Measurements from ENCODE around the gene TMEM132C.

Gene TMEM132C

GRCh38 chr12:128339631-128340030 is 72.7 kb downstream of the TMEM132C start:
- no peak for DNase-seq

DNA sequence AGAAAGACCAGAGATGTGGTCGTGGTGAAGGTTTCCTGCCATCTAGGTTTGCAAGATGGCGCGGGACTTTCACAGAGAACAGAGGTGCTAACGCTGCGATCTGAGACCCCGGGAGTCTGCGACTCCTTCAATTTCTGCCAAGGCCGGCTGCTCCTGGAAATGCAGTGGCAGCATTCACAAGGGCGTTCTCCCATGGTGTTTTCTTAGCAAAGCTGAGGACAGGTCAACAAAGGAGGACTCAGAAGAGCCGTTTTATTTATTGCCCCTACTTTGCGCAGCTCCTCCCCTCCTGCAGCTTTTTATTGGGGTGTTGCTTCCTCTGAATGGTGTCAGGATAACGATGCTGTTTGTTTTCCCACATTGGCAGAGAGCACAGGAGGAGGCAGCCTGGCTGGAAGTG is 86.3 kb downstream of the TMEM132C start:
- DNase-seq, result no peak

- DNase-seq, result no peak
Measured at GRCh38 chr12:128356547-128356946, 89.6 kb downstream of the TMEM132C start.

GRCh38 chr12:128361400-128361995 is 94.5 kb downstream of the TMEM132C start:
- DNase-seq, result no peak

DNA sequence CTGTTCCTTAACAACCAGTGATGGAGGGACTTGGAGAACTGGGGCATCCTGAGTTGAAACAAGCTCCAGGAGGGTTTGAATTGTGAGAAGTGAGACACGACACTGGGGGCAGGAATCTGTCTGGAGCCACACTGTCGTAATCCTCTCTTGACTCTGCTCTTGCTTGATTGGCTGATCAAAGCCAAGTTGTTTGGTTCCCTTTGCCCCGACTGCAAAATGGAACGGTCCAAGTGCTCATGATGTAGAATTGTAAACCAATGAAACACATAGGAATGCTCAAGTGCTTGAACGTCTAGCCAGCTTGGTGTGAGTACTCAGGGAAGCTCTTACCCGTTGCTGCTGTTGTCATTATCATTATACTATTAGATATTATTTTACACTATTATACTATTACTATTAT is 98.1 kb downstream of the TMEM132C start:
- DNase-seq, result no peak

DNA sequence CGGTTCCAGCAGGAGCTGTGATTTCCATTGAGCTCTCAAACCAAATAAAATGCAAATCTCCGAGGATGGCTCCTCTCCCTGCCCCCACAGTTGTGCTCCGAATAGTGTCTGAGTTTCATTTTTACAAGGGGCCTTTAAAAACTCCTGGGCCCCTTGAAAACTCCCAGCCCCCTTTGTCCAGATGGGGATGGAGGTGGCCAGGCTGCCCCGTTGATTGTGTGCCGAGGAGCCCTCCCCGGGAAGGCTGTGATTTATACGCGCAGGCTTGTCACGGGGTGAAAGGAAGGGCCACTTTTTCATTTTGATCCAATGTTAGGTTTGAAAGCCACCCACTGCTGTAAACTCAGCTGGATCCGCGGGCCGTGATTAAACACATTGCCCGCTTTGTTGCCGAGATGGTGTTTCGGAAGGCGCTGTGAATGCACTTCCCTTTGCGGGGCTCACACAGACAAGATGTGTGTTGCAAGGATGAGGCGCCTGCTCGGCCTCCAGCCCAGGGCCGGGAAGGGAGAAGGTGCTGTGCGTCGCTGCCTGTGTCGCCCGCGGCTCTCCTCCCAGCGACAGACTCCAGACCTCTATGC is 98.8 kb downstream of the TMEM132C start:
- no peak for DNase-seq

DNA sequence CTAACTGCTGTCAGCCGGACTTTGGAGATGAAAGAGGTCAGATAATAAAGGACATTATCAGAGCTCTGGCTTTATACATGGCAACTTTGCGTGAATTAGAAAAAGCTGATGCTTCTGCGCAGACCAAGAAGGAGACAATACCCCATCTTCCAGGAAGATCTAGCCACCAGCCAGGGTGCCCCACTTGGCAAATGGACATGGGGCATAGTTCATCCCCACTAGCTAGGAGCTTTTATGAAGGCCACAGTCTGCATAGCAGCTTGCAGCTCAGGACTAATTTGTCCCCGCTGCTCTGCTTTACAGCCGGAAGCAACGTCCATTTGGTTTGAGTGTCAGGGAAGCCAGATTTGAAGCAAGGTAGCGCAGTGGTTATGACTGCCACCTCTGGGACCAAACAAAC is 101.0 kb downstream of the TMEM132C start:
- no peak for DNase-seq

DNA sequence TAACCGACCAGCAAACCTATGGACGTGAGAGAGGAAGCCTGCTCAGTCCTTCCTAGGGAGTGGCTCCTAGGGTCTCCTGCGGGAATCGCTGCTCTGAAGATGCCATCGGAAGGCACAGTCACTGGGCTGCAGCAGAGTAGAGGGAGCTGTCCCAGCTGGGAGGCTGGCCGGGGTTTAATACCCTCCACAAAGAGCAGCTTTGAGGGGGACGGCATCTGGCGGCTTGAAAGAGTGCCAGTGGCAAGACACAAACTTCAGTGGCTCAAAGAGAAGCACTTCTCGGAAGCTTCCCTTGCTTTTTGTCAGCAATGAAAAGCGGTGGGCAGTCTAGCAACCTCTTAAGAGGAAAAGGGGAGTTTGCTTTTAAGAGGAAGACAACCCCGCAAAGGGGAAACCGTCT is 114.6 kb downstream of the TMEM132C start:
- no peak for DNase-seq

DNA sequence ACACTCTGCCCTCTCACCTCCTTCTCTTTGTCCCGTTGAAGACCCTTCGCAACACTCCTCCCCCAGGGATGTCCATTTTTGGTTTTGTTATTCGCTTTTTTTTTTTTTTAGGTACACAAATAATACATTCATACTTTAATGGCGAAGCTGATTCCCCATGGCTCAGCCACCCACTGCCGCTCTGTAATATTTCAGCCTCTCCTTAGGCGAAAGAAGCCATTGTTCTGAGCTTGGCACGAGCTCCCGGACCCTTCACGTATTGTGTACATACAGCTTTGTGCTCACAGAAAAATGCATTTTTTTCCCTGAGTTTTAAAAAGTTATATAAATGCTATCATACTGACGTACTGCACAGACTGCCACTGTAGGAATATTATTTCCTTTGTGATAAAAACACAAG is 115.0 kb downstream of the TMEM132C start:
- no peak for DNase-seq

- DNase-seq, result no peak
Measured at GRCh38 chr12:128382946-128383345, 116.0 kb downstream of the TMEM132C start.

- no peak for DNase-seq
Measured at GRCh38 chr12:128383357-128383937, 116.5 kb downstream of the TMEM132C start.

DNA sequence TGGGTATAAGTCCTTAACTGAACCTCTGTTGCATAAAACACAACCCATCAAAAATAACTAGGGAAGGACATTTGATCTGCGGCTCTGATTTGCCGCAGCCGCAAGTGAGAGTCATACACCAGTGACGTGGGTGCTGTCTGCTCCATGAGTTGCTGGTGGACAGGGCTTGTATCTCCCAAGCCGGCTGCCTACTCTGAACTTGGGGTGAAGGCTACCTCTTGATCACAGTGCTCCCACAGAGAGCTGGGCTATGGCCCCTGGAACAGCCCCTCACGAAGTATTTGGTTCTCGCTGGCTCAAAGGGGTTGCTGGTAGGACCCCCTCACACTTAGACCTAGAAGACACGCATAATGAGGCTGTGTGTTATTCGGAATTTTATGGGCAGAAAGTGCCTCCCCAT is 118.8 kb downstream of the TMEM132C start:
- DNase-seq, result no peak

DNA sequence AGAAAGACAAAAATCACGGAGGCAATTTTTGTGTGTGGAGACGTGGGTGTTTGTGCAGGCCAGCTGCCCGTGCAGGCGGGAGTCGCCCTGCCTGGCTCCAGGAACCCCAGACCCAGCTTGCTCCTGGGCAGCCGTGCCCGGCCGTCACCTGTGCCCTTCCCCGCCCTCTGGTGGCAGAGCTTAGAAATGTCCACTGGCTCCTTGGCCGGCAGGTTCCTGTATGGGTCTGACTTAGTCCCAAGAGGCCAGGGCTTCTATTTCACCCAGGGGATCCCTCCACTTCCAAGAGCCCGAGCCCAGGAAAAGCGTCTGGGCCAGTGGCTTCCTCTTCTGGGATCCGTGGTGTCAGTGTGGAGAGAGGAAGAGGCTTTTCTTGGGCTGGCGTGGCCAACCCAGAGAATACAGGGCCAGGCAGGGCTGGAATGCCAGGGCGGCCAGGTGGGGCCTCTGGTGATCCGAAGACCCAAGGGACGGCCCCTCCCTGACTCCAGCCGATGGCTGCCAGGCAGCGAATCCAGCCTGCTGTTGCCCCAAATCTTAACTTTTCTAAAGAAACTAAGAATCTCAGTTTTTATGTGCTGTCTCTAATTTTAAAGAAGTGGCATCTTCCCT is 120.9 kb downstream of the TMEM132C start:
- DNase-seq, result no peak

- DNase-seq, result no peak
Measured at GRCh38 chr12:128388461-128389000, 121.6 kb downstream of the TMEM132C start.

- no peak for DNase-seq
Measured at GRCh38 chr12:128393346-128393745, 126.4 kb downstream of the TMEM132C start.

GRCh38 chr12:128394137-128394536 is 127.2 kb downstream of the TMEM132C start:
- no peak for DNase-seq

DNA sequence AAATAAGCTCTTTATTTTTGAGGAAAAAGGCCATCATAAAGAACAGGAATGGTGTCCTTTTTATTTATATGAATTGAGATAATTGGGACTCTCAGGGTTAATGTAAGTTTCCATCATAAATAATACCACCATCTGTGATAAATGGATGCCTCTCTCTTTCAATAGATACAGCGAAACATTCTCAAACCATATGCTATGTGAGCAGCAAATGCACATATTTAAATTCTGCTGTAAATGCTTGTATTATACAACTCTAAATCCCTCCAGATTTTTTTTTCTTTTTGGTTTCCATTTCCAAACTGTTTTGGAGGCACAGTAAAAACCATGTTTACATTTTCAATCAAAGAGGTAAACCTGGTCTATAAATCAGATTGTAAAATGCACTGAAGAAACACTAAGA is 132.3 kb downstream of the TMEM132C start:
- DNase-seq, result no peak

DNA sequence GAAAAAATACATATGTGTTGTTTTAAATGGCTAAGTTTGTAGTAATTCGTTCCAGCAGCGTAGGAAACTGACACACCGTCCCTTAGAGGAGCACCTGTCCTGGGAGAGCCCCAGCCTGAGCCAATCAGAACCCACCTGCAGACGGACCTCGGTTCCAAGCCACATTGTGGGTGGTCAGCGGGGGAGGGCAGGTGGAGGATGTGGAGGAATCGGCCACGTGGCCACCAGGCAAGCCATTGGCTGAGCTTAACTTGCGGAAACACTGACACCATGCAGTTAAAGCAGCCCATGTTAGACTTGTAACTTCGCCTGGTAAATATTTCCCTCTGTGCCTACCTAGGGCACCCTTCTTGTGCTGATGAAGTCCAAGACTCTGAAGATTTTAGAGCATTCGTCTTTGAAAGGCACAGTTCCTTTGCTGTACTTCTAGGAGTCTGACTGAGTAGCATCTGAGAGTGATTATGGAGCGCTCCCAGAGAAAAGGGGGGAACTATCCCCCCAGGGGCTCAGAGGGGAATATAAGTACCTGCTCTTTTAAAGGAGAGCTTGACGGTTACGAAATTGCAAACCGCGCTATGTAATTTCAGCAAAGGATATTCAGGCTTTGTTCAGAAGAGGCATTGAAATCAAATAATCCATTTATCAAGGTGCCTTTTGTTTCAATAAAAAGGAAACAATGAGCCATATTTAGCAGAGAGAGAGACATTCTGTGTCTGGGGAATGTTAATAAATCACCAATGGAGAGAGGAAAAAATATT is 135.7 kb downstream of the TMEM132C start:
- no peak for DNase-seq

GRCh38 chr12:128408669-128409068 is 141.7 kb downstream of the TMEM132C start:
- DNase-seq, result no peak

- DNase-seq, result no peak
Measured at GRCh38 chr12:128415036-128415560, 148.1 kb downstream of the TMEM132C start.

DNA sequence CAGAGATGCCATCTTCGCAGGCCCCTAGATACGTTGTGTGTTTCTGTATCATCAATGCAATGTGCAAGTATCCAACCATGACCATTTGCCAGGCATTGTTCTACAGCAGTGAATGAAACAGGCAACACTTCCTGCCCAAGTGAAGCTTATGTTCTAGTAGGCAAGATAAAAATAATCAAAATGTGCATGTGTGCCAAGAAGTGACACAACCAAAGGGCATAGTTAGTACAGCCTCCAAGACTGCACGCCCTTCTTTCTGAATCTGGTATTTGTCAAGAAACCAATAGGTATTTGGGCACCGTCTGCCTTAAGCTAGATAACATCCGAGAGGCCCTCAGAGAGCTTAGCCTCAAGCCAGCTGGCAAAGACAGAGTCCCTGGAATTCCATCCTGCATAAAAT is 152.0 kb downstream of the TMEM132C start:
- DNase-seq, result no peak

GRCh38 chr12:128420163-128420562 is 153.2 kb downstream of the TMEM132C start:
- DNase-seq, result no peak

- no peak for DNase-seq
Measured at GRCh38 chr12:128421375-128421774, 154.4 kb downstream of the TMEM132C start.

Data from activated CD4-positive, CD25-positive, alpha-beta regulatory T cell treated with anti-CD3 and anti-CD28 coated beads, Interleukin-2, amount 50 U/mL, for 72 hours (primary cell).